GM18858 (cell line): ENCODE data around the gene EPO.
"Not testable (repeated sequence)": the region's sequence is repeated elsewhere in the genome, so short reads cannot be mapped to it uniquely, and the experiment has no call there.

Experiments used
- ATAC-seq: cut with Tn5 transposase; IDR thresholded peaks from one replicate; pipeline ENCODE4 v1.9.1; 2021; ENCODE audit not compliant: unreplicated experiment

The EPO gene

GRCh38 chr7:100731937-100732636, 11.8 kb downstream of the EPO start:
- no peak for ATAC-seq

- no peak for ATAC-seq
Measured at GRCh38 chr7:100735730-100736129, 15.5 kb downstream of the EPO start.

- no peak for ATAC-seq
Measured at GRCh38 chr7:100736671-100737070, 16.4 kb downstream of the EPO start.

DNA sequence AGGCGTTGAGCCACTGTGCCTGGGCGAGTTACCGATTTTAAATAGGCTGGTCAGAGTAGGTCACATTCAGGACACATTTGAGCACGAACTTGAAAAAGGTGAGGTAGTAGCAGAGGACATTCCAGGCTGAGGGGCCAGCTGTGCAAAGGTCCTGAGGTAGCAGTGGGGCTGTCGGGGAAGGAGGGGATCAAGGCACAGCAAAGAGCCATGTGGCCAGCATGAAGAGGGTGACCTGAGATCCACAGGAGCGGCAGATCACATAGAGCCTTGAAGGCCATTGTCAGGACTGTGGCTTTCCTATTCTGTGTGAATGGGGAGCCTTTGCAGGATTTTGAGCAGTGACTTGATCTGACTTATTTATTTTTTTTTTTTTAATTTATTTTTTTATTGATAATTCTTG, 19.7 kb downstream of the EPO start:
- ATAC-seq: no peak

DNA sequence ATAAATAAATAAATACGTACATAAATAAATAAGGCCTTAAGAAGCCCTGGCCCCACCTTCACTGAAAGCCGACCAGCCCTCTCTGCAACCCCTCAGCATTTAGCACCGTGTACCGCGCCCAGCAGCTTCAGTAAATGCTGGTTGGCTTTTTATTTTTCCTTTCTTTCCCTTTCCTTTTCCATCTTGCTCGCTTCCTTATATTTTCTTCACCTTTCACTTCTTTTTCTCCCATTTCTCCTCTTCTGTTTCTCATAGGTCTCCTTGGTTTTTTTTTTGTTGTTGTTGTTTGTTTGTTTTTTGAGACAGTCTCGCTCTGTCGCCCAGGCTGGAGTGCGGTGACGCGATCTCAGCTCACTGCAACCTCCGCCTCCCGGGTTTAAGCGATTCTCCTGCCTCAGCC, 24.3 kb downstream of the EPO start:
- no peak for ATAC-seq

GRCh38 chr7:100745184-100745583, 24.9 kb downstream of the EPO start:
- no peak for ATAC-seq

GRCh38 chr7:100752994-100753393, 32.7 kb downstream of the EPO start:
- no peak for ATAC-seq

DNA sequence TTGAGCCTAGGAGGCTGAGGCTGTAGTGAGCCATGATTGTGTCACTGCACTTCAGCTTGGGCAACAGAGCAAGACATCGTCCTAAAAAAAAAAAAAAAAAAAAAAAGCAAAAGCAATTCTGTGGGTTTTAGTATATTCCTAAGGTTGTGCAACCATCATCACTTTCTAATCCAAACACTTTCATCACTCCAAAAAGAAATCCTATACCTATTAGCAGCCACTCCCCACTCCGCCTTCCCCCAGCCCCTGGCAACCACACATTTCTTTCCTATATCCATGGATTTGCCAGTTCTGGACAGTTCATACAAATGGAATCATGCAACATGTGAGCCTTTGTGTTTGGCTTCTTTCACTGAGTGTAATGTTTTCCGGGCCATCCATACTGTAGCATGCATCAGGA, 33.5 kb downstream of the EPO start:
- ATAC-seq: no peak

DNA sequence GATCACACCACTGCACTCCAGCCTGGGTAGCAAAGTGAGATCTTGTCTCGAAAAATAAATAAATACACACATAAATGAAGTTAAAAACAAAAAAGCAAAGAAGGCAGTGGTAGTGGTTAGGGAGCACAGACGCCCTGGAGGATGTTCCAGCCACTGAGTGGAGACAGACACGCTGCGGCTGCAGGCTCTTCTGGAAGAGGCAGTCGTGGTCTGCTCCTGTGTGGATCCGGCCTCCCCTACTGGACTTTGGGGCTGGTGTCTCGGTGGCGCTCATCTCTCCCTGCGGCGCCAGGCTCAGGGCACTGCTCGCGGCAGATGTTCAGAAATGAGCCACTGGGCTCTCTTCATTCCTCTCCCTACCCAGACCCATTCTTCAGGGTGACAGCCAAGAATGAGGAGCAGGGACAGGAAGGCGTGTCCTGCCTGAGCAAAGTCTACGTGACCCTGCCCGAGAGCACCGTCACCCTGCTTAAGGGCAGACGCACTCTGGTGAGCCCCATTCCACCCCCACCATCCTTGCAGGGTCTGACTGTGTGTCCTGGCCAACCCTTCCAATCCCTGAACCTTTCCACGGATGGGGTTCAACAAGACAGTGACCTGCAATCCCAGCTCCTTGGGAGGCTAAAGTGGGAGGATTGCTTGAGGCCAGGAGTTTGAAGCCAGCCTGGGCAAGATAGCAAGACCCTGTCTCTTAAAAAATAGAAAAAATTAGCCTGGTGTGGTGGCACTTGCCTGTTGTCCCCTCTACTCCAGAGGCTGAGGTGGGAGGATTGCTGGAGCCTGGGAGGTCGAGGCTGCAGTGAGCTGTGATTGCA, 39.3 kb downstream of the EPO start:
- ATAC-seq: no peak

DNA sequence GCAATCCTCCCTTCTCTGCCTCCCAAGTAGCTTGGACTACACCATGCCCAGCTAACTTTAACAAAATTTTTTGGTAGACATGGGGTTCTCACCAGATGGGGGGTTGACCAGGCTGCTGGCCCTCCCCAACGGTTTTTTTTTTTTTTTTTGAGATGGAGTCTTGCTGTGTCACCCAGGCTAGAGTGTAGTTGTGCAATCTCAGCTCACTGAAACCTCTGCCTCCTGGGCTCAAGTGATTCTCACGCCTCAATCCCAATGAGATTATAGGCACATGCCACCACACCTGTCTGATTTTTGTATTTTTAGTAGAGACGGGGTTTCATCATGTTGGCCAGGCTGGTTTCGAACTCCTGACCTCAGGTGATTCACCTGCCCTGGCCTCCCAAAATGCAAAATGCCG, 42.6 kb downstream of the EPO start:
- not testable (repeated sequence) for ATAC-seq

DNA sequence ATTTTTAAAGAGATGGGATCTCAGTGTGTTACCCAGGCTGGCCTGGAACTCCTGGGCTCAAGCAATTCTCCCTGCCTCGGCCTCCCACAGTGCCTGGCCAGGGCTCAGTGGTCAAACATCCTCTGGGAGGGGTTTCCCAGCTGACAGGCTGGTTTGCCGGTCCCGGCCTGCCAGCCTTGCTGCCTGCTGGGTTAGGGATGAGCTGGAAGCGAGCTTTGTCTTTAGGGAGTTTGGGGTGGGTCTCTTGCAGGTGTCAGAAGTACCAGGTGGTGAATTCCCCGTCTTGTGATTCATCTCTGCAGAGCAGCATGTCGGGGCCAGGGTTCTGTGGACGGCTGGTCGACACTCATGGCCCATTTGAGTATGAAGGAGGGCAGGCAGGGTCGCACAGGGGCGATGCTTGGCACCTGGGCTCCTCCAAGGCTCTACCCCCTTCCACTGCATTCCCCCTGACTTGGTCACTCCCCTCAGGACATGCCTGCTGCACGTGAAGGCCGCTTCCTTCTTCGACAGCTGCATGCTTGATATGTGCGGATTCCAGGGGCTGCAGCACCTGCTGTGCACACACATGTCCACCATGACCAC, 43.4 kb downstream of the EPO start:
- no peak for ATAC-seq

DNA sequence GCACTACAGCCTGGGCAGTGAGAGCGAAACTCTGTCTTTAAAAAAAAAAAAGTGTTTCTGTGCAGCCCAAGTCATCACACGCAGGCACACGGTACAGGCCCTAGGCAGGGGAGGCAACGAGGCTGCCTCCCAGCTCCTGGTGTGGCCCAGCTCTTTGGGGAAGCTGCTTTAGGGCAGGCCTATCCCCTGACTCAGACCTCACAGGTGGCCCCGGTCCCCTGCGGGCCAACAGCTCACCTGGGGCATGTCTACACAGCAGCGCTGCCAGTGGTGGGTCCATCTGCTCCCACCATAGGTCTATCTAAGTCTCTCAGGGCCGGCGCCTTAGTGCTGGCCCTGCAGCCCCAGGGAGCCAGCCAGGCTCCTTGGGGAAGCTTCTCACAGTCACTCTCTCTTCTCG, 44.6 kb downstream of the EPO start:
- no peak for ATAC-seq

GRCh38 chr7:100765250-100765649, 45.0 kb downstream of the EPO start:
- ATAC-seq: no peak

DNA sequence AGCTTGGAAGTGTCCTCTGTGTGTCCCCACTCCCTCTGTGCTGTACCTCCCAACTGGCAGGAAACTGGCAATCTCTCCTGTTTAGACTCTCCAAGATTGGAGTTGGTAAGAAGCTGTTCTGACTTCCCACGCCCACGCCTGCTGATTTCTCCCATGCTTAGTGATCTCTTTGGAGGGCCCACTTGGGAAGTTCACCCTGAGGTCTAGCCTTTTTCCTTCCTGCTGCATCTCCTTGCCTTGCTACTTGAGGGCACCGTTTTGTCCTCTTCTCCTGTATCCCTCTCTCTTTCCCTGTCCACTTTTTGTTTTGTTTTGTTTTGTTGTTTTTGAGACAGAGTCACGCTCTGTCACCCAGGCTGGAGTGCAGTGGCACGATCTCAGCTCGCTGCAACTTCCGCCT, 48.5 kb downstream of the EPO start:
- ATAC-seq: no peak
